ENCODE results near the gene SYNGR3.

The SYNGR3 gene

DNA sequence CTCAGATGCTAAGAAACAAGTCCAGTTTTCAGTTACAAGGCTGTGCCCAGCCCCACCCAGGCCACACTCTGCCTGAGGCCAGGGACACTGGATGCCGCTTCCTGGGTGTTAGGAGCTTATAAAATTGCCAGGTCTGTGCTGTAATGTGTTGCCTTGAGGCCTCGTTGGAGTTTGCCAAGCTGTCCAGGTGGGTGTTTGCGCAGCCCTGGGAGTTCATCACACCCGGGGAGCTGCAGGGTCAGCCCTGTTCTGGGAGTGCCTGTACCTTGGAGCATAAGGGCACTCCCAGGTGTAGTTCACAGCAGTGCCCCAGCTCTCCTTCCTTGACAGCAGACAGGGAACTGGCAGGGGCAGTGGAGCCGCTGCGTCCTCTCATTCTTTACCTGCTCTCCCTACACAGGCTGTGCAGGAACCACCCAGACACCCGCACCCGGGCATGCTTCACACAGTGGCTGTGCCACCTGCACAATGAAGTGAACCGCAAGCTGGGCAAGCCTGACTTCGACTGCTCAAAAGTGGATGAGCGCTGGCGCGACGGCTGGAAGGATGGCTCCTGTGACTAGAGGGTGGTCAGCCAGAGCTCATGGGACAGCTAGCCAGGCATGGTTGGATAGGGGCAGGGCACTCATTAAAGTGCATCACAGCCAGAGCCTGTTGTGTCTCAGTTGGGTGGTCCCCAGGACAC lies 4.2 kb upstream of the SYNGR3 start:
- no peaks in the 10 kb centered on the region for H3K9me3 ChIP-seq (ENCODE audit: insufficient read depth, low read length)
- H3K27me3 ChIP-seq (ENCODE audit: insufficient read depth, insufficient read length): peaks cover 14% of the 10 kb centered on the region
- peak overlapping the region; percentile 89 for H3K4me3 ChIP-seq (ENCODE audit: insufficient read length, low read depth)
- H3K9ac ChIP-seq (ENCODE audit: insufficient read length, low read depth): peak overlapping the region; percentile 61
- H3K4me1 ChIP-seq (ENCODE audit: insufficient read depth, insufficient read length): peaks cover 38% of the 10 kb centered on the region
- TF ChIP-seq SUZ12 (IDR thresholded peaks at IDR 0.05; ENCODE audit: extremely low read depth, insufficient read depth, insufficient read length): no peak
- no peak for TF ChIP-seq YY1 (IDR thresholded peaks at IDR 0.05; ENCODE audit: insufficient read depth, insufficient read length)
- no peak for TF ChIP-seq ZNF274 (IDR thresholded peaks at IDR 0.05; ENCODE audit: low read depth, low read length)
- peaks cover 30% of the 10 kb centered on the region for H3K36me3 ChIP-seq (ENCODE audit: insufficient read depth, insufficient read length, low read length)
- DNase-seq (ENCODE audit: low read depth, low spot score): no peak

- no peak for DNase-seq (ENCODE audit: low read depth, low spot score)
- Histone ChIP-seq H3K27me3 (ENCODE audit: insufficient read depth, insufficient read length) (peaks cover 28% of the 10 kb centered on the region), H3K9ac (ENCODE audit: insufficient read length, low read depth) (no peak overlapping the region), H3K4me3 (ENCODE audit: insufficient read length, low read depth) (no peak overlapping the region), H3K36me3 (ENCODE audit: insufficient read depth, insufficient read length, low read length) (peaks cover 30% of the 10 kb centered on the region), H3K9me3 (ENCODE audit: insufficient read depth, low read length) (no peaks in the 10 kb centered on the region), H3K4me1 (ENCODE audit: insufficient read depth, insufficient read length) (peaks cover 36% of the 10 kb centered on the region)
- no peak for TF ChIP-seq ZNF274 (IDR thresholded peaks at IDR 0.05; ENCODE audit: low read depth, low read length)
- TF ChIP-seq YY1 (IDR thresholded peaks at IDR 0.05; ENCODE audit: insufficient read depth, insufficient read length): no peak
- no peak for TF ChIP-seq SUZ12 (IDR thresholded peaks at IDR 0.05; ENCODE audit: extremely low read depth, insufficient read depth, insufficient read length)
Observed at GRCh38 chr16:1987198-1987597, 2.6 kb upstream of the SYNGR3 start.

DNA sequence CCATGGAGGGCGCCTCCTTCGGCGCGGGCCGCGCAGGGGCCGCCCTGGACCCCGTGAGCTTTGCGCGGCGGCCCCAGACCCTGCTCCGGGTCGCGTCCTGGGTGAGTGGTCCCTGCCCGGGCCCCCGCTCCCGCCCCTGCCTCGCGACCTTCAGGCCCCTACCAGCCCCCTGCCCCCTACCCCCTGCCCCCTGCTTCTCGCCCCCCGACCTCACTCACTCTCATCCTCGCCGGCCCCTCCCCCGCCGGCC lies 256 bp downstream of the SYNGR3 start:
- peak overlapping the region; percentile 58 for H3K9ac ChIP-seq (ENCODE audit: insufficient read length, low read depth)
- peaks cover 28% of the 10 kb centered on the region for H3K27me3 ChIP-seq (ENCODE audit: insufficient read depth, insufficient read length)
- H3K4me3 ChIP-seq (ENCODE audit: insufficient read length, low read depth): peak overlapping the region; percentile 49
- H3K4me1 ChIP-seq (ENCODE audit: insufficient read depth, insufficient read length): peaks cover 45% of the 10 kb centered on the region
- peaks cover 31% of the 10 kb centered on the region for H3K36me3 ChIP-seq (ENCODE audit: insufficient read depth, insufficient read length, low read length)
- TF ChIP-seq SUZ12 (IDR thresholded peaks at IDR 0.05; ENCODE audit: extremely low read depth, insufficient read depth, insufficient read length): no peak
- TF ChIP-seq YY1 (IDR thresholded peaks at IDR 0.05; ENCODE audit: insufficient read depth, insufficient read length): no peak
- TF ChIP-seq ZNF274 (IDR thresholded peaks at IDR 0.05; ENCODE audit: low read depth, low read length): no peak
- H3K9me3 ChIP-seq (ENCODE audit: insufficient read depth, low read length): no peaks in the 10 kb centered on the region
- no peak for DNase-seq (ENCODE audit: low read depth, low spot score)

GRCh38 chr16:1990351-1991134 lies 773 bp downstream of the SYNGR3 start:
- Histone ChIP-seq H3K27me3 (ENCODE audit: insufficient read depth, insufficient read length) (peaks cover 28% of the 10 kb centered on the region), H3K36me3 (ENCODE audit: insufficient read depth, insufficient read length, low read length) (peaks cover 31% of the 10 kb centered on the region), H3K9me3 (ENCODE audit: insufficient read depth, low read length) (no peaks in the 10 kb centered on the region), H3K4me1 (ENCODE audit: insufficient read depth, insufficient read length) (peaks cover 42% of the 10 kb centered on the region), H3K4me3 (ENCODE audit: insufficient read length, low read depth) (peak overlapping the region; percentile 63), H3K9ac (ENCODE audit: insufficient read length, low read depth) (peak overlapping the region; percentile 89)
- no peak for DNase-seq (ENCODE audit: low read depth, low spot score)
- no peak for TF ChIP-seq ZNF274 (IDR thresholded peaks at IDR 0.05; ENCODE audit: low read depth, low read length)
- TF ChIP-seq YY1 (IDR thresholded peaks at IDR 0.05; ENCODE audit: insufficient read depth, insufficient read length): no peak
- no peak for TF ChIP-seq SUZ12 (IDR thresholded peaks at IDR 0.05; ENCODE audit: extremely low read depth, insufficient read depth, insufficient read length)

GRCh38 chr16:1991135-1991551 lies 1.4 kb downstream of the SYNGR3 start:
- no peak for TF ChIP-seq YY1 (IDR thresholded peaks at IDR 0.05; ENCODE audit: insufficient read depth, insufficient read length)
- TF ChIP-seq SUZ12 (IDR thresholded peaks at IDR 0.05; ENCODE audit: extremely low read depth, insufficient read depth, insufficient read length): no peak
- no peak for TF ChIP-seq ZNF274 (IDR thresholded peaks at IDR 0.05; ENCODE audit: low read depth, low read length)
- DNase-seq (ENCODE audit: low read depth, low spot score): no peak
- Histone ChIP-seq H3K27me3 (ENCODE audit: insufficient read depth, insufficient read length) (peaks cover 28% of the 10 kb centered on the region), H3K36me3 (ENCODE audit: insufficient read depth, insufficient read length, low read length) (peaks cover 30% of the 10 kb centered on the region), H3K4me1 (ENCODE audit: insufficient read depth, insufficient read length) (peaks cover 36% of the 10 kb centered on the region), H3K4me3 (ENCODE audit: insufficient read length, low read depth) (peak overlapping the region; percentile 63), H3K9ac (ENCODE audit: insufficient read length, low read depth) (peak overlapping the region; percentile 89), H3K9me3 (ENCODE audit: insufficient read depth, low read length) (no peaks in the 10 kb centered on the region)

- H3K4me1 ChIP-seq (ENCODE audit: insufficient read depth, insufficient read length): peaks cover 33% of the 10 kb centered on the region
Observed at GRCh38 chr16:1991588-1991947, 1.8 kb downstream of the SYNGR3 start.

DNA sequence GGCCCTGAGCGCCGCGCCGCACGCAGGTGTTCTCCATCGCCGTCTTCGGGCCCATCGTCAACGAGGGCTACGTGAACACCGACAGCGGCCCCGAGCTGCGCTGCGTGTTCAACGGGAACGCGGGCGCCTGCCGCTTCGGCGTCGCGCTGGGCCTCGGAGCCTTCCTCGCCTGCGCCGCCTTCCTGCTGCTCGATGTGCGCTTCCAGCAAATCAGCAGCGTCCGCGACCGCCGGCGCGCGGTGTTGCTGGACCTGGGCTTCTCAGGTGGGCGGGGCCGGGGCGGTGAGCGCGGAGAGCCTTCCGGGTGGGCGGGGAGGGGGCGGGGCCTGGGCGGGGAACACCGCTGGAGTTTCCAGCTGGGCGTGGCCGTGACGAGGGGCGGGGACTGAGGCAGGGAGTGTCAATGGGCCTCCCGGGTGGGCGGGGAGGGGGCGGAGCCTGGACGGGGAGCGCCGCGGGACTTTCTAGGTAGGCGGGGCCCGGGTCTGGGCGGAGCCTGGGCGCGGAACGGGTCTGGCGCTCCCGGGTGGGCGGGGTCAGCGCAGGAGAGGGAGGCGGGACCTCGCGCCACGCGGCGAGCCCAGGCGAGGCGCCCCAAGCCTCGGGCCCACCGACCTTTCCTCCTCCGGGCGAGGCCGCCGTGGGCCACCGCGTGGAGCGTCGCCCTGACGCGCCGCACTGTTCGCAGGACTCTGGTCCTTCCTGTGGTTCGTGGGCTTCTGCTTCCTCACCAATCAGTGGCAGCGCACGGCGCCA lies 2.4 kb downstream of the SYNGR3 start:
- H3K36me3 ChIP-seq (ENCODE audit: insufficient read depth, insufficient read length, low read length): peaks cover 29% of the 10 kb centered on the region
- H3K9me3 ChIP-seq (ENCODE audit: insufficient read depth, low read length): no peaks in the 10 kb centered on the region
- no peak for TF ChIP-seq SUZ12 (IDR thresholded peaks at IDR 0.05; ENCODE audit: extremely low read depth, insufficient read depth, insufficient read length)
- H3K4me3 ChIP-seq (ENCODE audit: insufficient read length, low read depth): peak overlapping the region; percentile 85
- peak overlapping the region; percentile 91 for H3K9ac ChIP-seq (ENCODE audit: insufficient read length, low read depth)
- peaks cover 28% of the 10 kb centered on the region for H3K27me3 ChIP-seq (ENCODE audit: insufficient read depth, insufficient read length)
- peak; percentile 90 for DNase-seq (ENCODE audit: low read depth, low spot score)
- peaks cover 29% of the 10 kb centered on the region for H3K4me1 ChIP-seq (ENCODE audit: insufficient read depth, insufficient read length)

More at GRCh38 chr16:1991588-1991947, 1.8 kb downstream of the SYNGR3 start:
- TF ChIP-seq SUZ12 (IDR thresholded peaks at IDR 0.05; ENCODE audit: extremely low read depth, insufficient read depth, insufficient read length): no peak
- peaks cover 29% of the 10 kb centered on the region for H3K36me3 ChIP-seq (ENCODE audit: insufficient read depth, insufficient read length, low read length)
- H3K9me3 ChIP-seq (ENCODE audit: insufficient read depth, low read length): no peaks in the 10 kb centered on the region
- peaks cover 28% of the 10 kb centered on the region for H3K27me3 ChIP-seq (ENCODE audit: insufficient read depth, insufficient read length)
- no peak for DNase-seq (ENCODE audit: low read depth, low spot score)
- peak overlapping the region; percentile 31 for H3K4me3 ChIP-seq (ENCODE audit: insufficient read length, low read depth)
- peak overlapping the region; percentile 69 for H3K9ac ChIP-seq (ENCODE audit: insufficient read length, low read depth)

Measured in NT2/D1 (cell line).